Colon (tissue), 2 donors: ENCODE measurements around the gene OPCML.

Experiments used
- FAIRE-seq: peaks from 2 replicates; lab custom pipeline; 2012; peaks lifted over from hg19 to GRCh38; lab: Jason Lieb, UNC
- donor health status: control.
- donor health status: control.

The OPCML gene

DNA sequence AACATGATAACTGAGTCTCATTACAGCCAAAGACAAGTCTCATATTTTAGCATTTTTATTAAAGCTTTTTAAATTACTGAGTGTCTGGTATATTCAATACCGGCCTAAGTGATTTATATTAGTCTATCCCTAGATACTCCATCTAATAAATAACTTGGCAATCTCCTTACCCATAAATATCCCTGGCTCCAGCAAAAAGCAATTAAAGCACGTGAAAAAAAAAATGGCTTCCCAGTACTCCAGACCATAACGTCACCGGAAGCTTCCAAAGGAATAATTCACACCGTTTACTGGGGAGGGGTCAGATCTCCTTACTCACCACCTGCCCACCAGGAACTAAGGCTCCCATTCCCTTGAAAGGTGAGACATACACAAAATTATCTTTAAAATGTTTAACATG, 988.3 kb downstream of the OPCML start:
- no peak for FAIRE-seq

DNA sequence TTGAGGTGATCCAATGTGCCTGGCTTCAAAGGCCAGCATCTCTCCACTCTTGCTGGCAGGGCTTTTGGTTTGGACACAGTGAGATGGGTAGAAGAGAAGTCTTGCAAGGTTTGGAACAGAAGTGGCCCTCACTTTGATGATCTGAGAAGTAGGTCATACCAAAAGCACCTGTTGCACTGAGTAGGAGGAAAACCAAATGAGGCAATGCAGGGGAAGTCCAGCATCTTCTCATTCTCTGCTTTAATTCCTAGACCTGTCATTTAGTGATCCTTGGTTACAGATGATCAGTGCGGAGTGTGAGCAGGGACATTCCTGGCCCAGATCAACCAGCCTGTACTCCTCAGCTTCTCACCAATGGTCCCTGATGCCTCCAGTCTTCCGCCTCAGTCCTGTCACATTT, 990.5 kb downstream of the OPCML start:
- FAIRE-seq: no peak

DNA sequence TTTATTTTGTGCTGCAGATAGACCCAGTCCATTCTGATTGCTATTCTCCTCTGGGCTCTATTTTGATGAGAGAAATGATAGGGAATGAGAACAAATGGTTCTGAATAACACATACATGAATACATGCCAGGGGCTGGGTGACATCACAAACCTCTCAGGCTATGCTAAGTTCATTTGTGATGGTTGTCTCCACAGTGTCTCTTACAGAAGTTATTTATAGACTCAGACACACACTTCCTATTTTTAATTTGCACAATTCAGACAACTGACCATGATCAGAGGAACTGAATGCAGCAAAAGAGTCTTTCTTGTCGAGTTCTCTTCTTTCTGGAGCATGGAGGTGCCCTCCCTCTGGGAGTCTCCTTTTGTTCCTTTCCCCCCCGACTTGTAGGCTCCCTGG, 991.7 kb downstream of the OPCML start:
- no peak for FAIRE-seq

DNA sequence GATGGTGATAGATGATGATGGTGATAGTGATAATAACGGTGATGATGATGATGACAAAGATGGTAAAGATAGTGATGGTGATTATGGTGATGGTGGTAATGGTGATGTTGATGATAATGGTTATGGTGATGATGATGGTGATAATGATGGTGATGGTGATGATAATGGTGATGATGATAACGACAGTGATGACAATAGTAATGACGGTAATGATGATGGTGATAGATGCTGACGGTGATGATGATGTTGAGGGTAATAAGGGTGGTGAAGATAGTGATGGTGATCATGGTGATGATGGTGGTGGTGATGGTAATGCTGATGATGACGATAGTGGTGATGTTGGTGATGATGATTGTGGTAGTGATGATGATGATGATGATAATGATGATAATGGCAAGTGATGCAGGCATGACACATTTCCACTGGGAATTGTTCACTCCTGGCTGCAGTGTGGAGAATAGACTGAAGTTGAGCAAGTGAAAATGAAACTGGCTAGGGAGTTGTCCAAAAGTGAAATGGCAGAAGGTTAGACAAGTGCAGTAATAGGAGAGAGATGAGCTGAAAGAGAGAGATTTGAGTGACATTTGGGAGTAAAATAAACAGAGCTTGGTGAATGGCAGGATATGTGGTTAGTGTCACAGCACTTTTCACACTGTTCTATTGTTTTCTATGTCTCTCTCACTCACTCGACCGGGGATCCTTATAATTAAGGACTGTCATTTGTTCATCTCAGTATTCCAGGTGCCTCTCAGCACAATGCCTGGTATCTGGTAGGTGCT, 992.5 kb downstream of the OPCML start:
- FAIRE-seq: no peak

DNA sequence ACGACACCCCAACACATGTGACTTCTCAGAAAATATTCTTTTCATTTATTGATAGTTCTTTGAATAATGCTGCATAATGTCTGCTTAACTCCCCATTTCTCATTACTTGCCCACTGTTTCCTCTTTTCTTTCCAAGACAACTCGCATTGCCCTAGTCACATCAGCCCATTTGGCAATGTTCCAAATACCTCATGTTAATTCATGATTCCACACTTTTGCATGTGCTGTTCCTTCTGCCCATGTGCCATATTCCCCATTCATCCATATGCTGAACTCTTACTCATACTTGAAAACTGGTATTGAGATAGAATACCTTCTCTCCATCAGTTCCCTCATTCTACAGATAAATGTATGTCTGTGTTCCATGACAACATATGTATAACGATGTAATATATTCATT, 993.7 kb downstream of the OPCML start:
- no peak for FAIRE-seq

DNA sequence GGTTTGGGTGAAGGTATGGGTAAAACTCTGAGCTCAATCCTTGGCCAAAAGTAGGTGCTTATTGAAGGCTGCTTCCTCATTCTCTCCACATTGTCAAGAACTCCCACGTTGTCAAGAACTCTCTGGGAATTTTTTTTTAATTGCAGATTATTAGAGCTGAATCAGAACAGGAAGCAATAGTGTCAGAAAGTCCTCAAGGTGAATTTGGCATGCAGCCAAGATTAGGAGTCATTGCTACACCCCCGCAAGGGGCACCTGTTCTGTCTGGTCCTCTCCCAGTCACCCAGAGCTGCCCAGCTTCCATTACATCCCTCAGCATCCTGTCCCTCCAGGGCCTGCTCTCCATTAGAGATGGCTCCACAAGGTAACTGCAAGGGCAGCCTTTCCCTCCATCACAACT, 996.5 kb downstream of the OPCML start:
- no peak for FAIRE-seq

DNA sequence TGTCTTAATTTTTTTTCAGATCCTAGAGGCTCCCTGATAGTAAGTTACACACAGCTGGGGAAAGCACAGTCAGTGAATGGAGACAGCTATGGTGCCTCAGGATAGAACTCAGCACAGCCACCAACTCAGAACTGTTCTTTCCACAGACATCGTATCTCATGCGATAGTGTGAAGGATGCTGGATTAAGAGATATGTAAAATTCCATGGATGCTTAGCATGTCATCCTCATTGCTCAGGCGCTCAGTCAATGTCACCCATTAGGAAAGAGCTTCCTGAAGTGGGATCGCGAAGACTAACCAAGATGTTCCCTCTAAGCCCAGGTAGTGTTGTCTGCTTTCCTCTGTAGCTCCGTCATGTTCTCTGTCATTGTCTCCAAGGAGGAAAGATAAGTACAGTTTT, 1000.4 kb downstream of the OPCML start:
- FAIRE-seq: no peak

DNA sequence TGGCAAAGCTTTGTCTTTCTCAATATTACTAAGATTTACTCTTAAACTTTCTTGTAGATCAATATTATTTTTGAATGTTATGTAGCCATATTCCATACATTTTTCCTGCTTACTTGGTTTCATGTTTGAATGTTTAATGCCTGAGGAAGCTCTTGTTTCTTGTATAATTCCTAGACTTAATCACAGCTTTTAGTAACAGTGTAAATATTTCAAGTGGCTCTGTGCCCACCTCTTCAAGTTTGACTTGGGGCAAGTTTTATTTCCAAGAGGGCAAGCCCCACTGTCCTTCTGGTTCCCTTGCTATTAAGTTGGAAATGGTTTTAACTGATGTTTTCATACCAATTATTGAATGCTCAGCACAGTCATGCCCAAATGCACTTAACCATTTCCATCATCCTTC, 1004.1 kb downstream of the OPCML start:
- FAIRE-seq: no peak

DNA sequence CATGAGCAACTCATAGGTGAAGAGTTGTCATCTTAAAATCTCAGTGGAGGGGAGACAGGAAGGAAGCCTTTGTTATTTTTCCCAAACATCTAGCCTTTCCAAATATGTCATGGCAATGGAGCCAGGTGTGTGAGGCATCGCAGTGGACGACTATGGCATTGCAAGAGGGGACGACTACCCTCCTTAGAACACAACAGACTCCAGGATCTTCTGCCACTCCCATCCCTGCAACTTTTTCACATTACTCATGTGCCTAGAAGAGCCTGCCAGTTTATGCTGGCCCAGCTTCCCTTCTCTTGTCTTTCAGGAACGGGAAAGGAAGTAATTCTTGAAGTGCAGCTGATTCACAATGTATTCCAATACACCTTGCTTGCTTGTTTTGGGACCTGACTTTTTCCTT, 1008.4 kb downstream of the OPCML start:
- FAIRE-seq: no peak

DNA sequence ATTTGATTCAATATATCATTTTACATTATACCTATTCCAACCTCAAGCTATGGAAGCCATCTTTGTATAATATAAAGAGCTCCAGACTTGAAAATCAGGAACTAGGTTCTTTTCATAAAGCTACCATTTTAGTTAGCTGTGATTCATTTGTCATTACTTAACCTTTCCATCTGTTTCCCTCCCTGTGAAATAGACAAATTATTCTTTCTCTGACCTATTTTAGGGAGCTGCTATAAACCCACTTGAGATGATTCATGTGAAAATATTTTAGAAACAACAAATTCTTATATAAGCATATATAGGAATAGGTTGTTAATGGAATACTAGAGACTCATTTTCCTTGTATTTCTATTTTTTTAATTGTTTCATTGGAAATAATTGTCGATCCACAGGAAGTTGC, 1012.1 kb downstream of the OPCML start:
- no peak for FAIRE-seq

DNA sequence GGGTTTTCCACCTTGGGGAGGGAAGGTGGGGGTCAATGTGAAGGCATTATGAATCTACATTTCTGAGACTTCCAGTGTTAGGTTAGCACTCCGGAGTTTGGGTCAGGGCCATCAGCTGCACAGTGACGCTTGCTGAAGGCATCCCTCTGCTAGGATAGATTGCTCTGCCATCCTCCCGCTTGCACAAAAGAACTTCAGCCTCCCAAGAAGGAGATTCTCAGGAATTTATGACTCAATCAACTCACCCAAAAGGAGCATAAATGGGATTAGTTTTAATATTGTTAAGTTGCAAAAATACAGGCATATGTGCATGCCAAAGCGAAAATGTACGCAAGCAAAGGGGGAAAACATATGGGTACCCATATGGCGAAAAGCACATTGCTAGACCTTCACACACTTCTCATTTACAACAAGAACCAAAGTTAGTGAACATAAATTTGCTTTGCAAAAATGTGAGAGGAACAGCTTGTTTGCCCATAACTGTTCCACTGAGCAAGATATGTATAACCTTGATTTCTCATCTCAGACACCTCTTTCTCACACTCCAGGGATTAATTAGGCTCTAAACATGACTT, 1013.0 kb downstream of the OPCML start:
- no peak for FAIRE-seq

DNA sequence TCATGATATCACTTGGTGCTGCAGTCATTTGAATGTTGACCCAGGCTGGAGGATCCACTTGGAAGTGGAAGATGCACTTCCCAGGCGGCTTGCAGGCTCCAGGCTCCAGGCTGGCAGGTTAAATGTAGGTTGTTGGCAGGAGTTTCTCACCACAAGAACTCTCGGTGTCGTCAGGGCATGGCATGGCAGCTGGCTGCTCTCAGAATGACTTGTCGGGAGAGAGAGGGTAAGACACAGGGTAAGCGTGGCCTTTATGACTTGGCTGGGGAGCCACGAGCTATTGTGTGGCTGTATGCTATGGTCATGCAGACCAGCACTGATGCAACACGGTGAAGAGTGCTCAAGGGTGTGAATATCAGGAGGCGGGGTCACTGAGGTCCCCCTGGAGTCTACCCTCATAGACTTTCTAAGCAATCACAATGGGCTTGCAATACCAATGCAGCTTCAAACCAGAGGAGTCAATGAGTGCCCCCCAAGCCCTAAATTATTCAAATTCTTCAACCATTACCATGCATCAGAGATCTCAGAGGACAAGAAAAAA, 1027.7 kb downstream of the OPCML start:
- no peak for FAIRE-seq

DNA sequence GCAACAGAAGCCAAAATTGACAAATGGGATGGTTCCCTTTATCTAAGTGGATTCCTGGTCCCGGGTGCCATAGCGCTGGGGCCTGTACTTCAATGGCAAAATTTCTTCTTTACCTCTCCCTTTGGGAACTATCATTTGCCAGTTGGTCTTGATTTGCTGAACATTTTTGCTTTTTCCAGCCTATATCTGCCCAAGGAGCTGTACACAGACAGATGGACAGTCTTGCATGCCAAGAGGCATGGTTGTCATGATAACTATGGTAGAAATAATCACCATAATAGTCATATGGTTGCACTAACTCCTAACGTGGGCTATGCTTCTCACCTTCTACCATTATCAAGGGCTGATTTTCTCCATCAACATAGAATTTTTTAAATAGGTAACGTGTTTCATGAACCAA, 1030.9 kb downstream of the OPCML start:
- no peak for FAIRE-seq

DNA sequence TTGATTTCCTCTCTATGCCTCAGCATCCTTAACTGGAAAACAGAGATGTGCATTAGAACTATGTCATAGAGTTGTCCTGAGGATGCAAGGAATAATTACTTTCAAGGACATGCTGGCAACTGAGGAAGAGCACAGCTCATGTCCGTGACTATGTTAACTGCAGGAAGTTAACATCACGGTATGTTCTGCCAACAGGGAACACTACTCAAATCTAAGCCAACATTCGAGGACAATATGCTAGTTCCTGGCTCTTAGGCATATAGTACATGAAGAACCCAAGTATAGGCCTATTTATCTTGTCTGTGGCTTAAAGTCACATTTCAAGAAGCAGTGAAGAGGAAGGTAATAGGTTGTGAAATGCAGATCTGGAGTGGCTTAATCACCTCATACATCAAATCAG, 1032.6 kb downstream of the OPCML start:
- FAIRE-seq: no peak

DNA sequence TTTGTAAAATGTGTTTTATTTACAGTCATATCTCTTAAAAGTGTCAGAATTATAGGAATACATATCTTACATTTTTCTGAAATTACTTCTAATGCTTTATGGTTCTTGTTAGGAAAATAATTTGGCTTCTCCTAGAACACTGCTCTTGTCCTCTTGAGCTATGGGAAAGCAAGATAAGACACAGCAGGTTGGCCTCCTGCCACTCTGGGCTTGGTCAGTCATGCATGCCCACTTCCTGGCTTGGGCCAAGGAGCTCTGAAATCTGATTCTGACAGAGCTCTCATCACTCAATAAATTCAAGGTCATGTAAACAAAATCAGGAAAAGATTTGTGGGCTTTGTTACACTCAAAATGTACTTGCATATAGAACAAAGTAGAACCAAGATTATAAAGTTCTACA, 1036.0 kb downstream of the OPCML start:
- no peak for FAIRE-seq

DNA sequence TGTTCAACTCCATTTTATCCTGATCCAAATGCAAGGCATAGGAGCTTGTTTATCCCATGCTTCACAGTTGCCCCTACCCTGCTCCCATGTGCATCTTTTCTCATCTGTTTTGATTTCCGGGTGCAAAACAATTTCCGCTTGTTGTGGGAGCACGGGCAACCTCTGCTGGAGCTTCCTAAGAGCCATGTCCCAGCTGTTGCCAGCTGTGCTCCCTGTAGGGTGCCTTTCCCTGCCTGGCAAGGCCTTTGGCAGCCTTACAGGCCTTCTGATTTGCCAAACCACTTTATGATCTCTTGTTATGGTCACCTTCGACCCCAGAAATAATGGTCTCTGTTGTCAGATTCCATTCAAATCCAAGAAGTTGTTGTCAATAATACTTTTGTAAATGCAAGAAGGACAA, 1038.5 kb downstream of the OPCML start:
- no peak for FAIRE-seq

DNA sequence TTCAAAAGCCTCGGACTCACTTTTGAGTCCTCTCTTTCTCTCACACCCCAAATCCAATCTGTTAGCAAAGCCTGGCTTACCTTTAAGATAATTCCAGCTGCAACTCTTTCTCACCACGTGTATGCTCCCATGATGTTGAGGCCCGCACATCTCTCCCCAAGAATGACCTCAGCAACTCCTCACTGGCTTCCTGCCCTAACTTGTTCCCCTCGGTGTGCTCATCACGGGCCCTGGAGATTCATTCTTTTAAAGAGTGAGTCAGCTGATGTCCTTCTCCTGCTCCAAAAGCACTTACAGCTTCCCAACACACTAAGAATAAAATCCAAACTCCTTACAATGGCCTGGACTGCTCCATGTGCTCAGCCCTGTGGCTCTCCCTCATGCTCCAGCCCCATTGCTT, 1041.3 kb downstream of the OPCML start:
- FAIRE-seq: no peak

DNA sequence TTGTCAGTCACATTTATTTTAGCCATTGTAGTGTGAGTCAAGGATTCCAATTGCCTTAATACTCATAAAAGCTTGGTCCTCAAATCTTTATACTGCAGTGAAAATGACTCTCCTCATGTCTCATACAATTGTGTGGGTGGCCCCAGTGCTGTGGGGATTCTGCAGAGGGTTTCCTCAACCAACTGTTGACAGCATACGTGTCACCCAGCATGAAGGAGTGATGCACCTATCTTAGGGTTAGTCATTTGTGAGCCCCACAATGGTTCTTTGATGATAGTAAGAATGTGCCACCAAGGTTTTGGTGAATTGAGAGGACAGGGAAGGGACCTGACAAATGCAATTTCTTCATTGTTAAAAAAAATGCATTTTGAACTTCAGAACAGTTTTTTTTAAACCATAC, 1046.2 kb downstream of the OPCML start:
- FAIRE-seq: no peak

DNA sequence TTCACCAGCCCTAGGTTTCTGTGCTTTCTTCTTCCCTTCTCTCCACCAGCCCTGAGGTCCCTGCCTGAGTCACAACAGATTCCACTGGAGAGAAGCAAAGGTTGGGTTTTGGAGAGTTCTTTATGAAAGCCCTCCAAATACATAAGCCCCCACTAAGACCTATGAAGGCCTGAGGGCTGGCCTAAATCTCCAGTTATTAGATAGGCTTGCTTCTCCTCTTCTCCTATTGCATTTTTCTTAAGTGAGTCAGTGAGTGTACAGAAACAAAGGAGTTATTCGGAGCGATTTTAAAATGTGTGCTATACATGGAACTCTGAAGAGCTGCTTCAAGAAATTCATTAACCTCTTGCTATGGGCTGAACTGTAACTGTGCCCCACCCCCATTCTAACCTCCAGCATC, 1057.3 kb downstream of the OPCML start:
- no peak for FAIRE-seq

DNA sequence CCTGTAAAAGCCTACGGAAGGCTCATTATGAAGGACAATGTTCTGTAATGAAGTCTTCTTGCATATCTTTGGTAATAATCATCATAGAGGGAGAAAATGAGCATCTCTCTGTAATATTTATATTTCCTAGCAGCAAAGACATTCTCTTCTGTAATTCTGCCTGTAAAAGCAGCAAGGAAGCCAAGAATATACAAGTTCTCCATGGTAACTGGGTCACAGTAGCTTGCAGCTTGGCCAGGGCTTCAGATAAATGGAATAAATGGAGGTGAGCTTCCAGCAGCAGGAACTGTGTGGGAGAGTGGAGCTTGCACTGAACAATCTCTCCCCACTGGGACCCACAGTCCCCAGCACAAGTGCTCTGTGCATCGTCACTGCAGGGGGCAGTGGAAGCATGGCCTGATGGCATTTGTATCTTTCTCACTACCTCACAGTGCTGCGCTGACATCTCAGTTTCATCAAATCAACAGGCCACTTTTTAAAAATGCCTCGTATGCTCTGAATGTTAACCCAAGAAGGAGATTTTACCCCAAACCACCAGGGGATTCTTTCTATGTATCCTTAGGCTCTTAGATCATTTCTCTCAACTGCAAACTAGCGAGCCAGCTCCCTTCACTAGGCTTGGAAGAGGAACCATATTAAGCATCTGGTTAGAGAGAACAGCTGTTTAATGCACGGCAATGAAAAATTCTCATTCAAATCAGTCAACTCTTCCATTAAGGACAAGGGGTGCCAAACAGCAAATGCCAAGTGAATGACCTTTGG, 1059.7 kb downstream of the OPCML start:
- no peak for FAIRE-seq

DNA sequence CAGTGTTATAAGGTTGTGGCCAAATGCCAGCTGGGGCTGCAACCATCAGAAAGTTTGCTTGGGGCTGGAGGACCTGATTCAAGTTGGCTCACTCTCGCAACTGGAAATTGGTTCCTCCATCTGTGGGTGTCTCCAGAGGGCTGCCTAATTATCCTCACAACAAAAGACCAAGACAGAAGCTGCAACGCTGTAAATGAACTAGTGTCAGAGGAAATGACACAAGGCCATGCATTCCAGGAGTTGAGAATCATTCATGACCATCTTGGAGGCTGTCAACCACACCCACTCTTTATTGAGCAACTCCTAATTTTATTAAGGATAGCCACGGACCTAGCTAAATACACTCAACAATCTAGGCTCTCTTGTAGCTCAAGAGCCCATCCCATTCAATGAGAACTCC, 1060.8 kb downstream of the OPCML start:
- no peak for FAIRE-seq

DNA sequence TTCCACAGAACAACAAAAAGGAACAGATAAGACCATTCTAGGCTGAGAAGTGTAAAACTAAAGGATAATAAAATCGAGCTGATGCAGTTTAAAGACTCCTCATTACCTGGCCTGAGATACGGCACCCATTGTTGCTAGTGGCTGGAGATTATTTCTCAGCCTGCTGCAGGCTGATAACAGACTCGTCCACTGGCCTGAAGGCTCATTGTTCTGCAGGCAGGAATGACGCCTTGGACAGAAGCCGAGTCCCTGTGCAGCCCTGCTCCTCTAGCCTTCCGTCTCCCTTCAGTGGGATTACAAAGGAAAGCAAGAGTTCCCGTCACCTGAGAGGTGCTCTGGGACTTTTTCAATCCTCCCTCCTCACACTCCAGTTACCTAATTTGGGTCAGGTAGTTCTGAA, 1065.3 kb downstream of the OPCML start:
- FAIRE-seq: no peak

DNA sequence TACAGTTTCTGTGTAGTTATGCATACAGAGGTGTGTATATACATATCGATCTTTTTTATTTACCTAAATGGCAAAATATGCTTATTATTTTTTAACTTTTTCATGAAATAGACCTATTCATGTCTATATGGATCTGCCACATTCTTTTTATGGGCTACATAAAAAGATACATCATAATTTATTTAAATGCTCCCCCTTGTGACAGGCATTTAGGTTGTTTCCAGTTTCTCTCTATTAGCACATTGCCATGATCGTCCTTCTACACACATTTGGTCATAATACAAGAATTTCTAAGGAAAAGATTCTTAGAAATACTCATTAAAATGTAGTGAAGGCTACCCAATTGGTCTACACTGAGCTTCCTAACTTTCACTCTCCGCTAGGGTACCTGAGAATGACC, 1067.4 kb downstream of the OPCML start:
- FAIRE-seq: no peak
